ENCODE results near the gene USP36. TPM values are rescaled to one million over a fixed set of nuclear protein-coding genes. Genes with fewer than 3 reads are reported as not detected.

The USP36 gene
- total and polyA plus RNA-seq, 12 donors: 10.0 to 28.8 (median 24.8) TPM

DNA sequence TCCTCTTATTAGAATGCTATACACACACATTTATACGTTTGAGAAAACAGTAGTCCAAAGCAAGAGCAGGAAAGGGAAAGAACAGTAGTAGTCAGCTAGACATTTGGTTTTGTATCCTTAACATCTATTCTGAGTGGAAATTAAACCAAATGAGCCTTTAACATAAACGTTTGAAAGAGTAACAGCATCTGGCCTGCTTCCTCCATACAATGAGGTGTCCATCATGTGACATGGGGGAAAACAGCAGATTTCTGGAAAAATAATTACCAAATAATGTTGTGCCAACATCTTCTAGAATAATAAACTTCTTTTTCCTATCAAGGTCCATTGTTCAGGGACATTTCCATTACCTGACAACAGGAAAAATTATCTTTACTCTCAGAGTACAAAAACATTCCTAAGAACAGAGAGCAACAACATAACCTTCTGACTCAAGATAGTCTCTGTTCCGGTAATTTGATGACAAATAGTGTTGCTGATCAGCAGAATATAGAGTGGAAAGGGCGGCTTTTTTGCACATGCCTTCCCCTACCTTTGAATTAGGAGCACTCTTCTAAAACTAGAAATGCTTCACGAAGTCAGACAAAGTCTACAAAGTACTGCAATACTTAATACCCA lies 78.7 kb downstream of the USP36 start:
- no peak overlapping the region for H3K4me3 ChIP-seq
- DNase-seq (no peak), ATAC-seq (peak in 4 of 8 donors; percentile 13 to 36 (median 26))
- no peaks in the 10 kb centered on the region for H3K27me3 ChIP-seq
- peak overlapping the region in 7 of 10 donors; percentile 1 to 74 (median 27) for H3K27ac ChIP-seq
- intact Hi-C loops (cut with DNase I): no loop called here
- 44 to 58% methylated on average over 5 of the region's 5 CpGs for WGBS, 2 donors
- no peaks in the 10 kb centered on the region for H3K36me3 ChIP-seq
- H3K4me1 ChIP-seq: peaks cover 4 to 98% (median 69%) of the 10 kb centered on the region in 9 donors
- peaks cover 0 to 5% (median 0%) of the 10 kb centered on the region in 11 donors for H3K9me3 ChIP-seq
- TF ChIP-seq, protein P1, sequence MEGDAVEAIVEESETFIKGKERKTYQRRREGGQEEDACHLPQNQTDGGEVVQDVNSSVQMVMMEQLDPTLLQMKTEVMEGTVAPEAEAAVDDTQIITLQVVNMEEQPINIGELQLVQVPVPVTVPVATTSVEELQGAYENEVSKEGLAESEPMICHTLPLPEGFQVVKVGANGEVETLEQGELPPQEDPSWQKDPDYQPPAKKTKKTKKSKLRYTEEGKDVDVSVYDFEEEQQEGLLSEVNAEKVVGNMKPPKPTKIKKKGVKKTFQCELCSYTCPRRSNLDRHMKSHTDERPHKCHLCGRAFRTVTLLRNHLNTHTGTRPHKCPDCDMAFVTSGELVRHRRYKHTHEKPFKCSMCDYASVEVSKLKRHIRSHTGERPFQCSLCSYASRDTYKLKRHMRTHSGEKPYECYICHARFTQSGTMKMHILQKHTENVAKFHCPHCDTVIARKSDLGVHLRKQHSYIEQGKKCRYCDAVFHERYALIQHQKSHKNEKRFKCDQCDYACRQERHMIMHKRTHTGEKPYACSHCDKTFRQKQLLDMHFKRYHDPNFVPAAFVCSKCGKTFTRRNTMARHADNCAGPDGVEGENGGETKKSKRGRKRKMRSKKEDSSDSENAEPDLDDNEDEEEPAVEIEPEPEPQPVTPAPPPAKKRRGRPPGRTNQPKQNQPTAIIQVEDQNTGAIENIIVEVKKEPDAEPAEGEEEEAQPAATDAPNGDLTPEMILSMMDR (IDR thresholded peaks at IDR 0.05): no peak

DNA sequence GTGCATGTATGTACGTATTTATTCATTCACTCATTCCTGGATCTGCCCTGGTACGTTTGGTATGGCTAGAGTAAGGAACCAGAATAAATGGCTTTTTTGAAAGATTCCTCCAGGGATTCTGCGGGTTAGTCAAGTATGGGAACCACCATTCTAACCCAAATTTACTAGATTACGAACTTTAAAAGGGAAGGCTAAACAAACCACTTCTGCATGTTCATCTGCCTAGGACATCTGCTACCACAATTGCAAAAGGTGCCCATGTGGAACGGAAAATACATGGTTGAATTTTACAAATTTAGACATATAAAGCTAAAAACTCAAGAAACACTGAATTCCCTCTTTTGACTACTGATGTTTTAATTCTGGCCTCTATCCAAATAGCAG lies 80.7 kb downstream of the USP36 start:
- no peak for ATAC-seq
- peak overlapping the region in 1 of 10 donors; percentile 14 for H3K4me3 ChIP-seq
- no peaks in the 10 kb centered on the region for H3K36me3 ChIP-seq
- intact Hi-C loops (cut with DNase I): no loop called here
- DNase-seq: no peak
- no peaks in the 10 kb centered on the region for H3K27me3 ChIP-seq
- TF ChIP-seq, protein P1 (IDR thresholded peaks at IDR 0.05): no peak
- peaks cover 4 to 94% (median 50%) of the 10 kb centered on the region in 9 donors for H3K4me1 ChIP-seq
- 87 to 88% methylated on average over 5 of the region's 5 CpGs for WGBS, 2 donors
- peaks cover 0 to 5% (median 0%) of the 10 kb centered on the region in 11 donors for H3K9me3 ChIP-seq
- peak overlapping the region in 3 of 10 donors; percentile 45 to 84 (median 50) for H3K27ac ChIP-seq

DNA sequence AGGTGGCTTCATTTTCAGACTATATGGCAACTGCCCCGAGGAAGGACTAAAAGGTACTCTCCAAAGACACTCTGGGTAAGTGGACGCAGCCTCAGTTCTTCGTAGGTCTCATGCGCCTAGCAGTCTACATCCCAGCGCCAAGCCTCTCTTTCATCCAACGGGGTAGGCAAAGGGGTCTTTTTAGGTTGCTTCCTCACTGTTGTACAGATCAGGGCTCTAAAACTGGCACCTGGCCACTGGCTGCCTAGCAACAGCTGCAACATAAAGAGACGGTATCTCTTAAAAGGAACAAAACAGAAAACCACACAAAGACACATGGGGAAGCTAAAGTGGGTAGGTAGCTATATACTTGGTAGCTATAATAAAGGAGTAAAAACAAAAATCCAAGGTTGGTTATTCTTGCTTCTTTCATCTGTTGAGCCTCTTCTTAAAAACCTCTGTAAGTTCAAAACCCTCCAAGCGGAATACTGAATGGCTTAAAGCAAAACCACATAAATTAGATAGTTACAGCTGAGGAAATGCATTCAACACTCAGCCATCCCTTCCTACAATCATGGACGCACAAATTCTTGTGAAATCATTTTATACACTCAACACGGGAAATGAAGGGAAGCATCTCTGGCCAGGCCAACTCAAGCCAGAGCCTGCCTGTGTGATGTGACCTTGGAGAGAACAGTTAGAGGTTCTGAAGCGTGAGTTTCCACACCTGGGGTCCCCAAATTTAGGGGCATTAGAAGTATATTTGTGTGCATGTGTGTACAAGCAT lies 81.2 kb downstream of the USP36 start:
- Histone ChIP-seq H3K27ac (peak overlapping the region in 6 of 10 donors; percentile 31 to 84 (median 48)), H3K9me3 (peaks cover 0 to 5% (median 0%) of the 10 kb centered on the region in 11 donors), H3K27me3 (no peaks in the 10 kb centered on the region), H3K4me1 (peaks cover 4 to 91% (median 46%) of the 10 kb centered on the region in 9 donors), H3K36me3 (no peaks in the 10 kb centered on the region), H3K4me3 (peak overlapping the region in 1 of 10 donors; percentile 14)
- intact Hi-C loops (cut with DNase I): no loop called here
- TF ChIP-seq, protein P1 (IDR thresholded peaks at IDR 0.05): no peak
- WGBS, 2 donors: 41 to 50% methylated on average over 11 of the region's 11 CpGs
- peak; percentile 70 to 72 for DNase-seq
- peak; percentile 63 to 88 (median 76) for ATAC-seq

DNA sequence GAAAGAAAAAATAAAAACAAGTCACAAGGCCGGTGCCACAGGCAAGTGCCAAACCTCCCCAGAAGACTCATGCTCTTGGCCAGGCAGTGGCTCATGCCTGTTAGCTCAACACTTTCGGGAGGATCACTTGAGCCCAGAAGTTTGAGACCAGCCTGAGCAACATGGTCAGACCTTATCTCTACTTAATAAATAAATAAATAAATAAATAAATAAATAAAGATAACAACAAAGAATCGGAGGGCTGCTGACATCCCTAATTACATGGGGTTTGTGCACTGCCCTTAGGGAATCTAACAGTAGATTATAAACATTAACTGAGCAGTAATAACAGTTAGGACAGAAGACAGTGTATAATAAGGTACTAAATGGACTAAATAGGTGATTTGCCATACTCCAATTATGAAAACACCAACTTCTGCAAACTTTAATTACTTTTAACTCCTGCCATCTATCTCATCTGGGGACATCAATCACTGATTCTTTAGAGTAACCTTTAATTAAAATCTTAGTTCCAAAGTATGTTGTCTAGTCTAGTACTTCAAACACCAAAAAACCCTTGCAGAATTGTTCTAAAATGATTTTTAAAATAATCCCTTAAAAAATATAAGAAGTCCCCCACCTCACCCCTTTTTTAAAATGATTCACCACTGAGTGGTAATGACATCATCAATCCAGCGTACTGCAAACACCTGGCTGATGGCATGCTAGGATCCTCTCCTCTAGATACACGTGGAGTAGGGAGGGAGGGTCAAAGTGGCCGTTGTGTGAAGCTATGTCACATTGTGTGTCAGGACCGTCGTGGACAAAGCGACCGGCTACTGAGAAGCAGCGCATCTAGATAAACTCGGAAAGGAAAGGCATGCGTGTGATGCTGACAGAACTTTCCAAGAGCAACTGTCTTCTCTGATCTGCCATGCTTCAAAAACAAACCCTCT lies 87.0 kb downstream of the USP36 start:
- TF ChIP-seq, protein P1 (IDR thresholded peaks at IDR 0.05): no peak
- 71 to 75% methylated on average over 13 of the region's 13 CpGs for WGBS, 2 donors
- Histone ChIP-seq H3K27me3 (no peaks in the 10 kb centered on the region), H3K4me3 (no peak overlapping the region), H3K27ac (peak overlapping the region in 1 of 10 donors; percentile 51), H3K4me1 (peaks cover 0 to 92% (median 38%) of the 10 kb centered on the region in 9 donors), H3K36me3 (no peaks in the 10 kb centered on the region), H3K9me3 (no peaks in the 10 kb centered on the region)
- DNase-seq: no peak
- intact Hi-C loops (cut with DNase I): no loop called here
- no peak for ATAC-seq

Measured in heart right ventricle (tissue), 16 donors.